LoVo (cell line): ENCODE data around the gene TRIM67.
A peak's percentile ranks its signal among the peaks of the same experiment; 100 is the strongest.

Experiments
- DNase-seq: peaks from one replicate; pipeline ENCODE4 v3.0.0-alpha.2; 2016; ENCODE audit warnings: low spot score

TRIM67 gene

GRCh38 chr1:231233735-231234417 is 72.0 kb downstream of the TRIM67 start:
- peak; percentile 72 for DNase-seq

- no peak for DNase-seq
Measured at GRCh38 chr1:231234506-231234905, 72.6 kb downstream of the TRIM67 start.

- no peak for DNase-seq
Measured at GRCh38 chr1:231235526-231236207, 73.8 kb downstream of the TRIM67 start.

- DNase-seq = no peak
Measured at GRCh38 chr1:231236208-231236591, 74.3 kb downstream of the TRIM67 start.

- no peak for DNase-seq
Measured at GRCh38 chr1:231236938-231237337, 75.1 kb downstream of the TRIM67 start.

- no peak for DNase-seq
Measured at GRCh38 chr1:231238298-231238697, 76.4 kb downstream of the TRIM67 start.

- DNase-seq = peak; percentile 7
Measured at GRCh38 chr1:231240531-231240882, 78.6 kb downstream of the TRIM67 start.

- peak; percentile 91 for DNase-seq
Measured at GRCh38 chr1:231240883-231241735, 79.3 kb downstream of the TRIM67 start, which contains the start of gene GNPAT. GNPAT (plus strand) TSS chr1:231241212; CDS start chr1:231241379, 167 bp downstream.

- DNase-seq = peak; percentile 1
Measured at GRCh38 chr1:231241750-231242149, 79.9 kb downstream of the TRIM67 start.

- DNase-seq = no peak
Measured at GRCh38 chr1:231242516-231243198, 80.8 kb downstream of the TRIM67 start.

- DNase-seq = no peak
Measured at GRCh38 chr1:231248778-231249177, 86.9 kb downstream of the TRIM67 start.

- no peak for DNase-seq
Measured at GRCh38 chr1:231252336-231252735, 90.5 kb downstream of the TRIM67 start.

GRCh38 chr1:231260351-231260750 is 98.5 kb downstream of the TRIM67 start:
- no peak for DNase-seq

GRCh38 chr1:231264642-231265041 is 102.8 kb downstream of the TRIM67 start:
- DNase-seq = no peak

GRCh38 chr1:231265379-231265778 is 103.5 kb downstream of the TRIM67 start:
- DNase-seq = no peak

- no peak for DNase-seq
Measured at GRCh38 chr1:231266811-231267322, 105.0 kb downstream of the TRIM67 start.
